Upper lobe of right lung (tissue), 1 donor: ENCODE data around the gene KIAA1586. TPM values are rescaled to one million over a fixed set of nuclear protein-coding genes. Genes with fewer than 3 reads are reported as not detected.
A peak's percentile ranks its signal among the peaks of the same experiment; 100 is the strongest.
"Not testable (repeated sequence)": the region's sequence is repeated elsewhere in the genome, so short reads cannot be mapped to it uniquely, and the experiment has no call there.

Experiments
- ATAC-seq: fragments of 200-7000 bp; cut with Tn5 transposase; one replicate; pipeline ENCODE4 v1.9.1; 2020; ENCODE audit warnings: mild to moderate bottlenecking, moderate library complexity
- DNase-seq: peaks from one replicate; pipeline ENCODE4 v3.0.0-alpha.2; 2020
- H3K27ac ChIP-seq: fragments of 200-600 bp; one replicate; pipeline ENCODE4 v1.8.0; 2022
- H3K27me3 ChIP-seq: fragments of 200-600 bp; one replicate; pipeline ENCODE4 v1.8.0; 2022; ENCODE audit warnings: mild to moderate bottlenecking
- H3K36me3 ChIP-seq: fragments of 200-600 bp; one replicate; pipeline ENCODE4 v1.8.0; 2022
- H3K4me1 ChIP-seq: fragments of 200-600 bp; one replicate; pipeline ENCODE4 v1.8.0; 2022
- H3K4me3 ChIP-seq: fragments of 200-600 bp; one replicate; pipeline ENCODE4 v1.8.0; 2022; ENCODE audit warnings: mild to moderate bottlenecking
- H3K9me3 ChIP-seq: fragments of 200-600 bp; one replicate; pipeline ENCODE4 v1.8.0; 2022
- CTCF ChIP-seq: fragments of 200-600 bp; IDR thresholded peaks from one replicate; pipeline ENCODE4 v1.8.0; 2022; ENCODE audit warnings: antibody characterized with exemption
- intact Hi-C: fragments of 100-400 bp; cut with DNase I; formaldehyde crosslinking; loops from one replicate; pipeline ENCODE4 v1.11.0; 2022
- total RNA-seq: library from RNA; stranded (reverse); fragmentation: NEBNext Ultra II Directional; extraction: Animal tissue kit (Norgen Biotek cat#: 25700); gene quantifications from one replicate; pipeline ENCODE4 v1.2.1, GENCODE V29; 2021
- donor health status: DM: no; HTN: yes; CAD: no; lungs with severe emphysema.

Gene KIAA1586
- total RNA-seq, 1 donor from 2014 or later, result 12.9 TPM

GRCh38 chr6:57038906-57039305 is 7.6 kb upstream of the KIAA1586 start:
- no peak for ATAC-seq
- Histone ChIP-seq H3K4me3 (no peak overlapping the region), H3K27ac (no peak overlapping the region), H3K9me3 (no peaks in the 10 kb centered on the region), H3K36me3 (no peaks in the 10 kb centered on the region), H3K27me3 (peaks cover 12% of the 10 kb centered on the region), H3K4me1 (no peaks in the 10 kb centered on the region)
- TF ChIP-seq CTCF, result no peak
- DNase-seq, result no peak
- intact Hi-C loops, result no loop called here

GRCh38 chr6:57040011-57040410 is 6.5 kb upstream of the KIAA1586 start:
- peak; percentile 21 for ATAC-seq
- Histone ChIP-seq H3K27me3 (peaks cover 12% of the 10 kb centered on the region), H3K4me3 (no peak overlapping the region), H3K27ac (no peak overlapping the region), H3K36me3 (no peaks in the 10 kb centered on the region), H3K4me1 (no peaks in the 10 kb centered on the region), H3K9me3 (no peaks in the 10 kb centered on the region)
- no peak for TF ChIP-seq CTCF
- DNase-seq, result no peak
- intact Hi-C loops, result no loop called here

GRCh38 chr6:57044061-57044460 is 2.4 kb upstream of the KIAA1586 start:
- ATAC-seq, H3K9me3 ChIP-seq, H3K4me3 ChIP-seq, H3K4me1 ChIP-seq, H3K27me3 ChIP-seq, intact Hi-C loops, DNase-seq, H3K36me3 ChIP-seq, H3K27ac ChIP-seq: not testable (repeated sequence)

GRCh38 chr6:57044568-57044967 is 1.9 kb upstream of the KIAA1586 start:
- no peak for ATAC-seq
- no peak for TF ChIP-seq CTCF
- intact Hi-C loops, result no loop called here
- H3K4me3 ChIP-seq, result no peak overlapping the region
- no peak for DNase-seq
- H3K36me3 ChIP-seq, result no peaks in the 10 kb centered on the region
- H3K9me3 ChIP-seq, result no peaks in the 10 kb centered on the region
- no peak overlapping the region for H3K27ac ChIP-seq
- peaks cover 4% of the 10 kb centered on the region for H3K4me1 ChIP-seq
- peaks cover 7% of the 10 kb centered on the region for H3K27me3 ChIP-seq

GRCh38 chr6:57047257-57047585 is 728 bp downstream of the KIAA1586 start:
- intact Hi-C loops, H3K27me3 ChIP-seq, DNase-seq, H3K9me3 ChIP-seq, H3K27ac ChIP-seq, H3K4me1 ChIP-seq, ATAC-seq, H3K4me3 ChIP-seq: not testable (repeated sequence)
- peaks cover 17% of the 10 kb centered on the region for H3K36me3 ChIP-seq

GRCh38 chr6:57047859-57048258 is 1.4 kb downstream of the KIAA1586 start:
- H3K9me3 ChIP-seq, H3K27me3 ChIP-seq, H3K4me1 ChIP-seq, H3K4me3 ChIP-seq, ATAC-seq, H3K27ac ChIP-seq, DNase-seq, intact Hi-C loops: not testable (repeated sequence)
- H3K36me3 ChIP-seq, result peaks cover 24% of the 10 kb centered on the region

- H3K4me1 ChIP-seq, result peaks cover 4% of the 10 kb centered on the region
- DNase-seq (no peak), ATAC-seq (no peak)
- no peaks in the 10 kb centered on the region for H3K9me3 ChIP-seq
- no peak overlapping the region for H3K27ac ChIP-seq
- no peak overlapping the region for H3K4me3 ChIP-seq
- H3K36me3 ChIP-seq, result peaks cover 31% of the 10 kb centered on the region
- no peak for TF ChIP-seq CTCF
- H3K27me3 ChIP-seq, result no peaks in the 10 kb centered on the region
- intact Hi-C loops, result no loop called here
Measured at GRCh38 chr6:57048577-57048976, 2.1 kb downstream of the KIAA1586 start.
